ENCODE measurements around the gene RAMACL.

DNA sequence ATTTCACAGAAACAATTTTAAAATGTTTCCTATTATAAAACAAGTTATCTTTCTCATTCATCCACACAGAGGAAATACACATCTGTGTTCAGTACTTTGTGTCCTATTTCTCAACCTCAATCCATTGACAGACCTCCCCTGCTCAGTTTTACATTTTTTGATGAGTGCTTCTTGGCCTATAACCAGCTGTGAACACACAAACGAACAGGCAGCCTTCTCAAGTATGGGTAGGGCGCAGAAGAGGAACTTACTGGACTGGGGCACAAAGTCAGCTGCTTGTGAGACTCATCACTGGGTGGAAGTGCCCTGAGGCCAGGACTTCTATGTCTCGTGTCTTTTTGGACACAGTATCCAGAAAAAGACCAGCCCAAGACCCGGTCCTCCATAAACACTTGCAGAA lies 37.8 kb upstream of the RAMACL start:
- TF ChIP-seq, protein P1, sequence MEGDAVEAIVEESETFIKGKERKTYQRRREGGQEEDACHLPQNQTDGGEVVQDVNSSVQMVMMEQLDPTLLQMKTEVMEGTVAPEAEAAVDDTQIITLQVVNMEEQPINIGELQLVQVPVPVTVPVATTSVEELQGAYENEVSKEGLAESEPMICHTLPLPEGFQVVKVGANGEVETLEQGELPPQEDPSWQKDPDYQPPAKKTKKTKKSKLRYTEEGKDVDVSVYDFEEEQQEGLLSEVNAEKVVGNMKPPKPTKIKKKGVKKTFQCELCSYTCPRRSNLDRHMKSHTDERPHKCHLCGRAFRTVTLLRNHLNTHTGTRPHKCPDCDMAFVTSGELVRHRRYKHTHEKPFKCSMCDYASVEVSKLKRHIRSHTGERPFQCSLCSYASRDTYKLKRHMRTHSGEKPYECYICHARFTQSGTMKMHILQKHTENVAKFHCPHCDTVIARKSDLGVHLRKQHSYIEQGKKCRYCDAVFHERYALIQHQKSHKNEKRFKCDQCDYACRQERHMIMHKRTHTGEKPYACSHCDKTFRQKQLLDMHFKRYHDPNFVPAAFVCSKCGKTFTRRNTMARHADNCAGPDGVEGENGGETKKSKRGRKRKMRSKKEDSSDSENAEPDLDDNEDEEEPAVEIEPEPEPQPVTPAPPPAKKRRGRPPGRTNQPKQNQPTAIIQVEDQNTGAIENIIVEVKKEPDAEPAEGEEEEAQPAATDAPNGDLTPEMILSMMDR (IDR thresholded peaks at IDR 0.05): no peak
- TF ChIP-seq POLR2A (IDR thresholded peaks at IDR 0.05) (no peak), EP300 (IDR thresholded peaks at IDR 0.05) (peak; percentile 59 to 90)

Data from tibial nerve (tissue), 4 donors.